HG02943 (cell line): ENCODE measurements around the gene ADA.

Experiments used
- ATAC-seq: cut with Tn5 transposase; IDR thresholded peaks from one replicate; pipeline ENCODE4 v1.9.1; 2021; ENCODE audit warnings: mild to moderate bottlenecking, low read depth, moderate library complexity; ENCODE audit not compliant: unreplicated experiment

Gene ADA

GRCh38 chr20:44586289-44586911, 65.1 kb downstream of the ADA start:
- peak; percentile 56 for ATAC-seq

- ATAC-seq, result no peak
These were observed 66.2 kb downstream of the ADA start for GRCh38 chr20:44585057-44585963.

DNA sequence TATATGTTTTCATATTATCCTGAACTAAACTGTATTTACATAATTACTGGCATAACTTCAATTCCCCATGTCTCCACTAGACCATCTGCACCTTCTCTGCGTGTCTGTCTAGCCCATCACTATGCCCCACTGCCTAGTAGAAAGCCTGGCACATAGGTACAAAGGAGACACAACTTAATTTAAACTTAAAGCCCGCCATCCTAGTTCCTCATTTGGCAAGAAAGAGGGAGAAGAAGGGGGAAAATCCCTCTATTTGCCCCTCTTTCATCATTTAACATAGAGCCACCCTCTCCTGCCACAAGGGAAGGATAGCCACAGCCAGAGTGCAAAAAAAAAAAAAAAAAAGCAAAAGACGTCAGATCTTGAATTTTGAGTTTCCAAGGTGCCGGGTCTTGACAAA, 67.3 kb downstream of the ADA start:
- no peak for ATAC-seq

GRCh38 chr20:44583157-44583556, 68.3 kb downstream of the ADA start:
- no peak for ATAC-seq

DNA sequence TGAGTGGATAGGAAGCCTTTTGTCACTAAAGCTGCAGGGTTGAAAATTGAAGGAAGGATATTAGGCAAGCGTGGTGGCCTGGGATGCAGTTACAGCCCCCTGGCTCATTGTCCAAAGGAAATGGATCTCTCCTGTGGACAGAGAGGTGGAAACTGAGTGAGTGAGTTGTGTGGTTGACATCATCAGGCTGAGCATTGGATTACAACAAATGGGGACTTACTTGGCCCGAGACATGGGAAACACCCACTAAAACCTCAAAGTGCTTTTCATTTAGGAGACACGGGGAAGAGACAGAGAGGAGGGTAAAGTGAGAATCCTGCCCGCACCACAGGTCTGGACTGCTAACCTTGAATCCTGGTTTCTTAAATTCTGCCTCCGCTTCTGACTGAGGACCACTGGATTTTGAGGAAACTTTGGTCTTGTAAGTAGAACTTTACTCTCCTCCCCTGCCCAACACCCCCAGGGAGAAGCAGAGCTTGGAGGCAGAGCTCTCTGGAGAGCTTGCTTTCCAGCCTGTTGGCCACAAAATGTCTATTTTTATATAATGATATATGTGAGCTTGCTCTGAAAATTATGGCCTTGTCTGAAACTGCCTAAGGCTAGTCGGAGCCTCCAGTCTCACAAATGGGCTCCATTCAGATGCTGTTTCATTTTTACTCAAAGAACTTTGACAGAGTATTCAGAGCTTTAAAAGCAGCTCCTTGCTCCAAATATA, 69.0 kb downstream of the ADA start, which contains the start of gene PKIG:
TSS of gene PKIG (plus strand) at position 269 of the 715 bp plus-strand sequence. CDS start 31,978 bp downstream, outside the sequence.
- no peak for ATAC-seq

DNA sequence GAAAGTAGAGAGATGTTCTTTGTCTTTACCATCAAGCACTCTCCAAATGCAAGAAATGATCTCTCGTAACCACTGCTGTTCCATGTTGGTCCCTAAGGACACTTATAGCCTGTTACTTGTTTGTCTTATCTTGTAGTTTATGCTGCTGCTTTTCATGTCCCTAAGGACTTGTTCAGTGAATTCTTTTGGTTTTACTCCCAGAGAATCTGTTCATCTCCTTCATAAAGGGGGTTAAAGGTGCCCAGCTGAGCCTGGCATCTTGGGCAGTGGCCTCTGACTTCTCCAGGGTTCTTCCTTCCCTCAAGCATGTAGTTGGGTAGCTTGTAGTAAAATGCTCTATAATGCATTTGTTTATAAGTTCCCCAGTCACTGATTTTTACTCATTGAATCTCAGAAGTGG, 70.0 kb downstream of the ADA start:
- ATAC-seq, result no peak

- ATAC-seq, result no peak
These were observed 70.8 kb downstream of the ADA start for GRCh38 chr20:44580581-44581268.

GRCh38 chr20:44579313-44580081, 72.0 kb downstream of the ADA start:
- ATAC-seq, result no peak

DNA sequence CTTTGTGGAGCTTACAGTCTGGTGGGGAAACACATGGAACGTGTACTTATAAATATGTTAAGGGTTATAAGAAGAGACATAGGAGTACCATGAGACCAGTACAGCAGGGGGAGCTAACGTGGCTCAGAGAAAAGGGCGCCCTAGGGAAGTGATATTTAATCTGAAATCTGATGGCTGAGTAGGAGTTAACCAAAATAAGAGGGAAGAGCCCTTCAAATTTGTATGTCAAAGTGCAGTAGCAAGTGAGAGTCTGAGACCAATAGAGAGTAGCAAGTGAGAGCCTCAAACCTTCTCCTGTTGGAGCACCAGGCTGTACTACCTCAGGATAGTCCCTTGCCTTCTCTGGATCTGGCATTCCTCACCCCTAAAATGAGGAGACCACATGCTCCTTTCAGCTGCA, 75.2 kb downstream of the ADA start:
- no peak for ATAC-seq

DNA sequence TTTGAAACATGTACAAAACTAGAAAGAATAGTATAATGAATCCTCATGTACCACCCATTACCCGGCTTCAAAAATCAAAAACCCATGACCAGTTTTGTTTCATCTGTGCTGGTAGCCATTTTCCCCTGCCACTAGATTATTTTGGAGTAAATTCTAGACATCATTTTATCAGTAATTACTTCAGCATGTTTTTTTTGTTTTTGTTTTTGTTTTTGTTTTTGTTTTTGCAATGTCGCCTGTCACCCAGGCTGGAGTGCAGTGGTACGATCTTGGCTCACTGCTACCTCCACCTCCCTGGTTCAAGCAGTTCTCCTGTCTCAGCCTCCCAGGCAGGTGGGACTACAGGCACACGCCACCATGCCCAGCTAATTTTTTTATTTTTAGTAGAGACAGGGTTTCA, 77.1 kb downstream of the ADA start:
- ATAC-seq, result no peak

GRCh38 chr20:44573501-44573869, 78.0 kb downstream of the ADA start:
- ATAC-seq, result no peak

GRCh38 chr20:44572551-44573500, 78.7 kb downstream of the ADA start:
- ATAC-seq, result no peak

DNA sequence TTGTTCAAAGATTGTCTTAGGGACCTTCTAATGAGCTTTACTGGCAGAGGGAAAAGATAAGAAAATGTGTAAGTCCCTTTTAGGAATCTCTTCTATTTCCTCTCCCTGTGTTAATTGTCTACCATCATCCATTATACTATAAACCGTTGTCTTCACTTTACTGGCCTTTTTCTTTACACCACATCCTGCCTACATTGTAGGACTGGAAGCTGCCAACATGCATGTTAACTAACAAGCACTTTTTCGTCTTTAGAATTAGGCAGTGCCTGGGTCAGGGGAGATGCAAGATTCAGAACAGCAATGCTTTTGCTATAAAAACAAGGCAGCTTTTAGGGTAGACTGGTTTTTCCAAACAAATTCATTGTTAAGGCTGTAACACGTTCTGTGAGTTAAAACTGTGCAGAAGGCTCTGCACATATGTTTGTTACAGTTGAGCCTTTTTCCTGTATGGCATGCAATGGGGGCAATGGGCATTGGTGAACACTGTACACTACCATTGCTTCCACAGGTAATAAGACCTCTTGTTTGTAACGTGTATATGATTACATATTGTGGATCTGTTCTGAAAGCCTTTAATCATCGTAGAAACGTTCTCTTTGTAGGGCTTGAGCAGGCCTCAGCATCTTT, 80.0 kb downstream of the ADA start:
- ATAC-seq, result no peak

DNA sequence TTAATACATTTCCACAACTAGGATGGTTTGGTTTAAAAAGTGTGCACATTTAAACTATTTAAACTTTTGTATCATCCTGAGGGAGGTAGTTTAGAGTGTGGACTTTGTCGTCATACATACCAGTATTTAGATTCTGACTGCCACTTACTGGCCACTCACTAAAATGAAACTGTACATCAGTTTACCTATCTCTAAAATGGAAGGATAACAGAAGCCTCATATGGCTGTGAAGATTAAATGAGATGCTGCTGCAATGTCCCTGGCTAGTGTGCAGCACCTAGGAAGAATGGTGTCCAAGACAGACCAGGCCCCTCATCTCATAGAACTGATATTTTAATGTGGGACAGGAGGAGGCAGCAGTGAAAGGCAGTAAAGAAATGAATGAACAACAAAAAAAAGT, 81.1 kb downstream of the ADA start:
- no peak for ATAC-seq
